ENCODE data around the gene RRAS2.
"Not testable (repeated sequence)": the region's sequence is repeated elsewhere in the genome, so short reads cannot be mapped to it uniquely, and the experiment has no call there.

Gene RRAS2

DNA sequence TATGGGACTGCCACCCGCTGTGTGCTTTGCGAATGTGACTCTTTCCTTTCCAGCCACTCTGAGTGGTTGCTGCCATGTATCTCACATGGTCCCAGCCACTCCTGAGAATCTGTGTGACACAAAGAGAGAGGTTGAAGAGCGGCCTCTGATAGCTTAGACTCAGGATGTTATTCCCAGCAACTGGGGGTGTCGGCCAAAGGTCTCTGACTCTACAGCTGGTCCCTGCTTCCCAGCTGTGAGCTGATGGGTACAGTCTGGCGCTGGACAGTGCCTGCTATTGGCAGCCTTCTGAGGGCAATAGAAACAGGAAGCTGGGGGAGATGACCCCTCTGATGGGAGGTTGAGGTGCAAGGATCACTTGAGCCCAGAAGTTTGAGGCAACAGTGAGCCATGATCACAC is 105.1 kb downstream of the RRAS2 start:
- H3K4me3 ChIP-seq (ENCODE audit: low read length) = no peak overlapping the region
- no peak for DNase-seq (ENCODE audit: low read depth)
- TF ChIP-seq CTCF (IDR thresholded peaks at IDR 0.05; ENCODE audit: insufficient read depth, low read depth, low read length, missing control alignments) = no peak

- no peak overlapping the region for H3K4me3 ChIP-seq (ENCODE audit: low read length)
- DNase-seq (ENCODE audit: low read depth) = no peak
- no peak for TF ChIP-seq CTCF (IDR thresholded peaks at IDR 0.05; ENCODE audit: insufficient read depth, low read depth, low read length, missing control alignments)
Measured at GRCh38 chr11:14253421-14253820, 105.6 kb downstream of the RRAS2 start.

GRCh38 chr11:14252501-14252900 is 106.5 kb downstream of the RRAS2 start:
- DNase-seq (ENCODE audit: low read depth); H3K4me3 ChIP-seq (ENCODE audit: low read length): not testable (repeated sequence)

DNA sequence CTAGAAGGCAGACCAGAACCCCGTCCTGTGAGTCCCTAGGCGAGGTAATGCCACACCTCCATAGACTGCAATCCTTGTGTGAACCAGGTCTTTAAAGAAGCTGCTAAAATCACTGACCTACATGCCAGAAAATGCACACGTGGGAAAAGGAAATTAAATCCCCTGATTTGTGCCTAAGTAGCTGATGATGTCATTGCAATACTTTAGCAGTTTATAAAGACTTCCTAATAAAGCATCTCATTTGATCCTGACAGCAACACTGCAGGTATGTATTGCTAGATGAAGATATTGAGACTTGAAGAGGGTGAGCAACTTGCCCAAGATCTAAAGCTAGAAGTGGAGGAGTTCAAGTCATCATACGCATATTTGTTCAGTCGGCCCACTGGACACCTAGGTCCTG is 107.2 kb downstream of the RRAS2 start:
- no peak overlapping the region for H3K4me3 ChIP-seq (ENCODE audit: low read length)
- no peak for DNase-seq (ENCODE audit: low read depth)
- no peak for TF ChIP-seq CTCF (IDR thresholded peaks at IDR 0.05; ENCODE audit: insufficient read depth, low read depth, low read length, missing control alignments)

GRCh38 chr11:14249121-14249963 is 109.6 kb downstream of the RRAS2 start:
- DNase-seq (ENCODE audit: low read depth) = peak; percentile 55
- peak; percentile 86 for TF ChIP-seq CTCF (IDR thresholded peaks at IDR 0.05; ENCODE audit: insufficient read depth, low read depth, low read length, missing control alignments)
- no peak overlapping the region for H3K4me3 ChIP-seq (ENCODE audit: low read length)

- TF ChIP-seq CTCF (IDR thresholded peaks at IDR 0.05; ENCODE audit: insufficient read depth, low read depth, low read length, missing control alignments) = no peak
- no peak for DNase-seq (ENCODE audit: low read depth)
- no peak overlapping the region for H3K4me3 ChIP-seq (ENCODE audit: low read length)
Measured at GRCh38 chr11:14248580-14248981, 110.4 kb downstream of the RRAS2 start.

DNA sequence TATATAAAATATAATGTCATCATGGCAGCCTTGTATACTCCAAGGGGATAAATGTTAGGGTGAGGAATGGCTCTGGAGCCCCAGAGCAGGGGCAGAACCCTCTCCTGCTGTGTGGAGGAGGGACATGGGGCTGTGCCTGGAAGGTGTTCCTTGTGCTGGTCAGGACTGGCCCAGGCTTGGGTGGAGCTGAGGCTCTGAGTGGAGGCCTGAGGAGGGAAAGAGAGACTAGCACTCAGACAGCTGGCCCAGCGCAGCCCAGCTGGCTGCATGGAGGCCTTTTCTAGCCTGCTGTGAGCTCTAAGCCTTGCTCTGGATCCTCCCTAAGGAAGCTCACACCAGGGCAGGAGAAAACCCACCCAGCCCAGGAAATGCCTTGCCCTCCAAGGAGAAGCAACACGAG is 113.5 kb downstream of the RRAS2 start:
- no peak for DNase-seq (ENCODE audit: low read depth)
- no peak overlapping the region for H3K4me3 ChIP-seq (ENCODE audit: low read length)
- TF ChIP-seq CTCF (IDR thresholded peaks at IDR 0.05; ENCODE audit: insufficient read depth, low read depth, low read length, missing control alignments) = no peak
